Progenitor cell of endocrine pancreas (in vitro differentiated cells): ENCODE measurements around the gene TPRG1L. TPM values are rescaled to one million over a fixed set of nuclear protein-coding genes. Genes with fewer than 3 reads are reported as not detected.
"Not testable (repeated sequence)": the region's sequence is repeated elsewhere in the genome, so short reads cannot be mapped to it uniquely, and the experiment has no call there.

Experiments used
- DNase-seq: peaks from one replicate; pipeline ENCODE4 v3.0.0; 2021; ENCODE audit warnings: low spot score; ENCODE audit not compliant: unreplicated experiment
- H3K27ac Mint-ChIP-seq: 2 replicates; pipeline ENCODE4 v1.8.0; 2021; ENCODE audit warnings: mild to moderate bottlenecking, moderate library complexity, mixed read lengths
- H3K27me3 Mint-ChIP-seq: 2 replicates; pipeline ENCODE4 v1.8.0; 2021; ENCODE audit warnings: mixed read lengths
- H3K36me3 Mint-ChIP-seq: 2 replicates; pipeline ENCODE4 v1.8.0; 2022; ENCODE audit warnings: mixed read lengths; ENCODE audit not compliant: insufficient read depth
- H3K4me1 Mint-ChIP-seq: 2 replicates; pipeline ENCODE4 v1.8.0; 2021; ENCODE audit warnings: low read depth, mixed read lengths
- H3K4me3 Mint-ChIP-seq: 2 replicates; pipeline ENCODE4 v1.8.0; 2021; ENCODE audit warnings: low read depth, mild to moderate bottlenecking, moderate library complexity, mixed read lengths
- H3K9me3 Mint-ChIP-seq: 2 replicates; pipeline ENCODE4 v1.8.0; 2021; ENCODE audit warnings: low read depth, mixed read lengths
- total RNA-seq: library from RNA; stranded (reverse); gene quantifications from 2 replicates; pipeline ENCODE4 v1.2.1, GENCODE V29; 2021
- TF ChIP-seq, protein P1 (sequence below): fragments of 200-600 bp; sonication (generic); IDR thresholded peaks from one replicate; pipeline ENCODE4 v1.5.0; 2021; ENCODE audit warnings: antibody characterized with exemption, mild to moderate bottlenecking; ENCODE audit not compliant: unreplicated experiment

TPRG1L gene
- total RNA-seq, 1 donor from 2014 or later = 31.4 TPM

DNA sequence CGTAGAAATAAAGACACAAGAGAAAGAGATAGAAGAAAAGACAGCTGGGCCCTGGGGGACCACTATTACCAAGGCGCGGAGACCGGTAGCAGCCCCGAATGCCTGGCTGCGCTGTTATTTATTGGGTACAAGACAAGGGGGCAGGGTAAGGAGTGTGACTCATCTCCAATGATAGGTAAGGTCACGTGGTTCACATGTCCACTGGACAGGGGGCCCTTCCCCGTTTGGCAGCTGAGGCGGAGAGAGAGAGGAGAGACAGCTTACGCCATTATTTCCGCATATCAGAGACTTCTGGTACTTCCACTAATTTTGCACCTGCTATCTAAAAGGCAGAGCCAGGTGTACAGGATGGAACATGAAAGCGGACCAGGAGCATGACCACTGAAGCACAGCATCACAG lies 4.1 kb upstream of the TPRG1L start:
- Mint-ChIP-seq H3K27me3 (peaks cover 17% of the 10 kb centered on the region), H3K27ac (no peak overlapping the region), H3K4me1 (peaks cover 9% of the 10 kb centered on the region), H3K4me3 (no peak overlapping the region), H3K36me3 (no peaks in the 10 kb centered on the region), H3K9me3 (no peaks in the 10 kb centered on the region)
- DNase-seq = no peak
- TF ChIP-seq, protein P1, sequence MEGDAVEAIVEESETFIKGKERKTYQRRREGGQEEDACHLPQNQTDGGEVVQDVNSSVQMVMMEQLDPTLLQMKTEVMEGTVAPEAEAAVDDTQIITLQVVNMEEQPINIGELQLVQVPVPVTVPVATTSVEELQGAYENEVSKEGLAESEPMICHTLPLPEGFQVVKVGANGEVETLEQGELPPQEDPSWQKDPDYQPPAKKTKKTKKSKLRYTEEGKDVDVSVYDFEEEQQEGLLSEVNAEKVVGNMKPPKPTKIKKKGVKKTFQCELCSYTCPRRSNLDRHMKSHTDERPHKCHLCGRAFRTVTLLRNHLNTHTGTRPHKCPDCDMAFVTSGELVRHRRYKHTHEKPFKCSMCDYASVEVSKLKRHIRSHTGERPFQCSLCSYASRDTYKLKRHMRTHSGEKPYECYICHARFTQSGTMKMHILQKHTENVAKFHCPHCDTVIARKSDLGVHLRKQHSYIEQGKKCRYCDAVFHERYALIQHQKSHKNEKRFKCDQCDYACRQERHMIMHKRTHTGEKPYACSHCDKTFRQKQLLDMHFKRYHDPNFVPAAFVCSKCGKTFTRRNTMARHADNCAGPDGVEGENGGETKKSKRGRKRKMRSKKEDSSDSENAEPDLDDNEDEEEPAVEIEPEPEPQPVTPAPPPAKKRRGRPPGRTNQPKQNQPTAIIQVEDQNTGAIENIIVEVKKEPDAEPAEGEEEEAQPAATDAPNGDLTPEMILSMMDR = no peak

DNA sequence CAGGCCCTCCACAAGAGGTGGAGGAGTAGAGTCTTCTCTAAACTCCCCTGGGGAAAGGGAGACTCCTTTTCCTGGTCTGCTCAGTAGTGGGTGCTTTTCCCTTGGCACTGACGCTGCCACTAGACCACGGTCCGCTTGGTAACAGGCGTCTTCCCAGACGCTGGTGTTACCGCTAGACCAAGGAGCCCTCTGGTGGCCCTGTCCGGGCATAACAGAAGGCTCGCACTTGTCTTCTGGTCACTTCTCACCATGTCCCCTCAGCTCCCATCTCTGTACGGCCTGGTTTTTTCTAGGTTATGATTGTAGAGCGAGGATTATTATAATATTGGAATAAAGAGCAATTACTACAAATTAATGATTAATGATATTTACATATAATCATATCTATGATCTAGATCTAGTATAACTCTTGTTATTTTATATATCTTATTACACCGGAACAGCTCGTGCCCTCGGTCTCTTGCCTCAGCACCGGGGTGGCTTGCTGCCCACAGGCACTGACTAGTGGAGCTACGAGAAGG lies 3.6 kb upstream of the TPRG1L start:
- peaks cover 17% of the 10 kb centered on the region for H3K27me3 Mint-ChIP-seq
- H3K4me1 Mint-ChIP-seq = peaks cover 12% of the 10 kb centered on the region
- not testable (repeated sequence) for H3K27ac Mint-ChIP-seq, H3K4me3 Mint-ChIP-seq, H3K36me3 Mint-ChIP-seq, DNase-seq, H3K9me3 Mint-ChIP-seq
- TF ChIP-seq, protein P1 = peak; percentile 63

DNA sequence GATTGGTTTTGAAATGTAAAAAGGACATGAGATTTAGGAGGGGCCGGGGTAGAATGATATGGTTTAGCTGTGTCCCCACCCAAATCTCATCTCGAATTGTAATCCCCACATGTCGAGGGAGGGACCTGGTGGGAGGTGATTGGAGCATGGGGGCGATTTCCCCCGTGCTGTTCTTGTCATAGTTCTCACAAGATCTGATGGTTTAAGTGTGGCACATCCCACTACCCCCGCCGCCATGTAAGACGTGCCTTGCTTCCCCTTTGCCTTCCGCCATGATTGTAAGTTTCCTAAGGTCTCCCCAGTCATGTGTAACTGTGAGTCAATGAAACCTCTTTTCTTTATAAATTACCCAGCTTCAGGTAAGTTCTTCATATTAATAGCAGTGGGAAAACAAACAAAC lies 2.7 kb upstream of the TPRG1L start:
- H3K9me3 Mint-ChIP-seq, H3K4me3 Mint-ChIP-seq, DNase-seq, H3K36me3 Mint-ChIP-seq, H3K27ac Mint-ChIP-seq: not testable (repeated sequence)
- peaks cover 13% of the 10 kb centered on the region for H3K4me1 Mint-ChIP-seq
- peaks cover 17% of the 10 kb centered on the region for H3K27me3 Mint-ChIP-seq

DNA sequence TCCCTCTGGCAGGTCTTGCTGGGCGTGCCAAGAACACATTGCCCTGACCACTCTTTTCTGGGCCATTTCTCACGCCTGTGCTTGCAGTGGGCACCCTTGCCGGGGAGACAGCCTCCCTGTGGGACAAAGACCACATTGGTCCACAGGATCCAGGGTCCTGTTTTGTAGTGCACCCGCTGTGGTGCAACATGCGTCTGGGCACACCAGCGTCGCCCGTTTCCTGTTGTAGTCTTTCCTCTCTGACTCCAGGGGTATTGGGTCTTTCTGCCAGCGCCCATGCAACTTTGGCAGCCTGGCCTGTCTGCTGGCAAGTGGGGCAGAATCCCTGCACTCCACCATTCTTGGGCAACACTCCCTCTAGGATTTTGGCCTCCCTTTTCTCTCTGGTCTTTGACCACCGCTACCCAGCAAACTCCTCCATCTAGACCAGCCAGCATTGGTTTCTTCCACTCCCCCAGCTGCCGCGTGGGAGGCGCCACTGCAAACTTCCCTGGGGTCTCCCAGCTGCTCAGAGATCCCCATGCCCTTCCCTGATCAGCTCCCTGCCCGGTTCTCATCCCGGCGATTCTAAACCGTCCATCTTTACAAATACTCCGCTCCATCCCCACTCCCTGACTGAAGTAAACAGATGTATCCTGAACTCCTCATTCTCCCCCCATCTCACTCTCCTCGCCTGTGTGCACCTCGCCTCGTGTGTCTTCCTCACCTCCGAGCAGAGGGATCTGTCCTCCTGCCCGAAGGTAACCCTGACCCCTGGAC lies 1.2 kb upstream of the TPRG1L start:
- DNase-seq = no peak
- Mint-ChIP-seq H3K4me3 (peak overlapping the region; percentile 89), H3K36me3 (peaks cover 2% of the 10 kb centered on the region), H3K9me3 (no peaks in the 10 kb centered on the region), H3K4me1 (peaks cover 13% of the 10 kb centered on the region), H3K27me3 (peaks cover 17% of the 10 kb centered on the region), H3K27ac (peak overlapping the region; percentile 46)
- TF ChIP-seq, protein P1 = no peak

DNA sequence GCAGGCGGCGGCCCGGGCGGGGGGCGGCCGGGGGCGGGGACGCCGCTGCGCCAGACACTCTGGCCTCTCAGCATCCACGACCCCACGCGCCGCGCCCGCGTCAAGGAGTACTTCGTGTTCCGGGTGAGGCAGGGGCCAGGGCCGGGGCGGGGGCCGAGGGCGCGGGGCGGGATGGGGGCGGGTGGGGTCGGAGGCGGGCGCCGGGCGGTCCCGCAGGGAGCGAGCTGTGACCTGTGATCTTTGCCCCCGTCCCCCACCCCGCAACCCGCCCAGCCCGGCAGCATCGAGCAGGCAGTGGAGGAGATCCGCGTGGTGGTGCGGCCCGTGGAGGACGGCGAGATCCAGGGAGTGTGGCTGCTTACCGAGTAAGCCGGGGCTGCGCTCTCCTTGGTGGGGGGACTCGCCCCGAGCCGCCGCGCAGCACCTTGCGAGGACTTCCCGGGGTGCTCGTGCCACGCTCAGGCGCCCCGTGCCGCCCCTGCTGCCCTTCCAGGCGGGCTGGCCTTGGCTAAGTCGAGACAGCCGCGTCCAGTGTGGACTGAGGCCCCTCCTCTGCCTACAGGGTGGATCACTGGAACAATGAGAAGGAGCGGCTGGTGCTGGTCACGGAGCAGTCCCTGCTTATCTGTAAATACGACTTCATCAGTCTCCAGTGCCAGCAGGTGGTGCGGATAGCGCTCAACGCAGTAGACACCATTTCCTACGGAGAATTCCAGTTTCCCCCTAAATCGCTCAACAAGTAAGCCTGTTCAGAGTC lies 514 bp downstream of the TPRG1L start:
- TF ChIP-seq, protein P1 = no peak
- Mint-ChIP-seq H3K36me3 (peaks cover 2% of the 10 kb centered on the region), H3K4me3 (peak overlapping the region; percentile 89), H3K27ac (peak overlapping the region; percentile 92), H3K27me3 (peaks cover 8% of the 10 kb centered on the region), H3K4me1 (peaks cover 13% of the 10 kb centered on the region), H3K9me3 (no peaks in the 10 kb centered on the region)
- no peak for DNase-seq
